Sigmoid colon (tissue), 4 donors: ENCODE data around the gene ZBTB7C.

ENCODE experiments used
- EP300 ChIP-seq, 4 donors: sonication (generic); formaldehyde crosslinking; IDR thresholded peaks; one replicate each; pipeline ENCODE4 v1.6.1; 2017; ENCODE audit warnings: antibody characterized with exemption in 4 of 4
- TF ChIP-seq, protein P1 (sequence below), 4 experiments: fragments of 450-650 bp in 3 of 4; fragments of 200-600 bp in 1 of 4; IDR thresholded peaks; one replicate each; pipeline ENCODE4 v1.5.1; 2016 to 2019; ENCODE audit warnings: antibody characterized with exemption in 4 of 4, mild to moderate bottlenecking in 3 of 4, moderate library complexity in 2 of 4

DNA sequence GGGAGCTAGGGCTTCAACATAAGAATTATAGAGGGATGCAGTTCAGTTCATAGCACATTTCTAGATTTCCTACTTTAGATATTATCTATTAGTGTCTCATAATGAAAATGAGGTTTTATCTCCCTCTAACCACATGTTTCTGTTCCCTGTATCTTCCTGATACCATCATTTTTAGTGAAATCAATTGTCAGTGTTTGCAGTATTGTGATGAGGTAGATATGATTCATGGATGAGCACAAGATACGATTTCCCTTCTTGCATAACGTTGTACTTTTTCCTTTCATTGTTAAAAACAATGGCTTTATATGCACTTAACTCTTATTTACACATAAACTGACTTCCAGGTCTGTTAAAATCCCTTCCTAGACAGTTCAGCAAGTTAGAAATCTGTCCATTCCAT lies 211.4 kb downstream of the ZBTB7C start:
- TF ChIP-seq, protein P1, sequence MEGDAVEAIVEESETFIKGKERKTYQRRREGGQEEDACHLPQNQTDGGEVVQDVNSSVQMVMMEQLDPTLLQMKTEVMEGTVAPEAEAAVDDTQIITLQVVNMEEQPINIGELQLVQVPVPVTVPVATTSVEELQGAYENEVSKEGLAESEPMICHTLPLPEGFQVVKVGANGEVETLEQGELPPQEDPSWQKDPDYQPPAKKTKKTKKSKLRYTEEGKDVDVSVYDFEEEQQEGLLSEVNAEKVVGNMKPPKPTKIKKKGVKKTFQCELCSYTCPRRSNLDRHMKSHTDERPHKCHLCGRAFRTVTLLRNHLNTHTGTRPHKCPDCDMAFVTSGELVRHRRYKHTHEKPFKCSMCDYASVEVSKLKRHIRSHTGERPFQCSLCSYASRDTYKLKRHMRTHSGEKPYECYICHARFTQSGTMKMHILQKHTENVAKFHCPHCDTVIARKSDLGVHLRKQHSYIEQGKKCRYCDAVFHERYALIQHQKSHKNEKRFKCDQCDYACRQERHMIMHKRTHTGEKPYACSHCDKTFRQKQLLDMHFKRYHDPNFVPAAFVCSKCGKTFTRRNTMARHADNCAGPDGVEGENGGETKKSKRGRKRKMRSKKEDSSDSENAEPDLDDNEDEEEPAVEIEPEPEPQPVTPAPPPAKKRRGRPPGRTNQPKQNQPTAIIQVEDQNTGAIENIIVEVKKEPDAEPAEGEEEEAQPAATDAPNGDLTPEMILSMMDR (IDR thresholded peaks at IDR 0.05), result no peak
- no peak for TF ChIP-seq EP300 (IDR thresholded peaks at IDR 0.05)
